GM19397 (cell line): ENCODE measurements around the gene SLCO2A1.

Experiments
- ATAC-seq: cut with Tn5 transposase; IDR thresholded peaks from one replicate; pipeline ENCODE4 v1.9.1; 2021; ENCODE audit warnings: mild to moderate bottlenecking, moderate library complexity; ENCODE audit not compliant: unreplicated experiment

The SLCO2A1 gene

DNA sequence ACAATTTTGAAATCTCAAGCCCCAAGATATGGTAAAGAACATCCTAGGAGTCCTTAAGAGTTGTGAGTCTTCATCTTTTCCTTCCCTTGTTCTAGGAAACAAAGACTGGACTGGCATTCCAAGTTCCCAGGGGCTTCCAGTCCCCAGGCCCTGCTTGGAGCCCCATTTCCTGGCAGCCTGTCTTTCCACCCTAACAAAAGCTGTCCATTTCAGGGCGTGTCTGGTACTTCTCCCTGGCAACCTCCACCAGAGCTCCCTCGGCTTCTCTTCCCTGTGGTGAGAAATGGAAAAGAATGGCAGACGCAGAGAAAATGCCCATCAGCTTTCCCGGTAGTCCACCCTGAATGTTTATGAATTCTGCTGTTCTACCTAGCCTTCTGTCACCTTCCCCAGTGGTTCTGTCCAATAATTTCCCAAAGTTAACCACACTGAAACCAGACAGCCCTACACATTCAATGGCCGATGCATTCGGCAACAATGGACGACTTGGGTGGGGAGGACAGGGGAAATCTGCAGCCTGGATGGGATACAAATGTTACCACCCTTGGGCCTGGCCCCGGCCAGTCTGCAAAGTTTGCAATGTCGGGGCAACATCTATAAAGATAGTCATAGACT lies 140.9 kb downstream of the SLCO2A1 start:
- no peak for ATAC-seq

DNA sequence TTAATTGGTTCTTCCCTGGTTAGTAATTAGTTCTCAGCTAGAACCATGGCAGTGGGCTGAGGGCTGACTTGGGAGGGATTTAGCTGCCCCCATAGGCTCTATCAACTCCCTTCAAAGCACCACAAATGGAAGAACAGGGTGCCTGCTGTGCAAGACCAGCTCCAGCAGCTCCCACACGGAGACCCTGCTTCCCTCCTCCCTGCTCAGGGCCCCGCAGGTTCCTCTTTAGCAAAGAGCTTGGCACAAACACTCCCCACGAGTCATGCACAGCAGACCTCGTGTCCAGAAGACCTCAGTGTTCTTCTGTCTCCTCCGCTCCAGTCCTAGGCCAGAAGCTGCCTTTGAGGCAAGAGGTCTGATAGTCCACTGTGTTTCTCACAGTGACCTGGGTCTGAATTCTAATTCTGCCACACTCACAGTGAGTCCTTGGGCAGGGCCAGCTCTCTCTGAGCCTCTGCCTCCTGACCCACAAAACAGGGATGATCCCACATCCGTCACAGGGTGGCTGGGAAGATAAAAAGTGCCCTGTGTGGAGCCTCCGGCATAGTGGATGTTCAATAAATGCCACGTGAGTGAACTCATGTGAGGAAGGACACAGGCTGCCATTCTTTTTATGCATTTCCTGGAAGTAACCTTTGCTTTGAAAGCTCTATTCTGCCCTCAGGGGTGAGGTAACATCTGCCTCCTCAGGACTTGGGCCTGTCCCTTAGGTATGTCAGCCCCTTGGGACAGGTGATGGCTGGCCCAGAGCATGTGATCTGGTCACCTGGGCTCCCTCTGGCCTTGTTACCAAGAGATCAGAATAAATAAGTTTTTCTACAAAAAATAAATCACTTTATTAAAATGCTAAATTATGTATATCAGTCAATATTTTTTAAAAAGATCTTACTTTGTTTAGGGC lies 141.7 kb downstream of the SLCO2A1 start:
- ATAC-seq: no peak

DNA sequence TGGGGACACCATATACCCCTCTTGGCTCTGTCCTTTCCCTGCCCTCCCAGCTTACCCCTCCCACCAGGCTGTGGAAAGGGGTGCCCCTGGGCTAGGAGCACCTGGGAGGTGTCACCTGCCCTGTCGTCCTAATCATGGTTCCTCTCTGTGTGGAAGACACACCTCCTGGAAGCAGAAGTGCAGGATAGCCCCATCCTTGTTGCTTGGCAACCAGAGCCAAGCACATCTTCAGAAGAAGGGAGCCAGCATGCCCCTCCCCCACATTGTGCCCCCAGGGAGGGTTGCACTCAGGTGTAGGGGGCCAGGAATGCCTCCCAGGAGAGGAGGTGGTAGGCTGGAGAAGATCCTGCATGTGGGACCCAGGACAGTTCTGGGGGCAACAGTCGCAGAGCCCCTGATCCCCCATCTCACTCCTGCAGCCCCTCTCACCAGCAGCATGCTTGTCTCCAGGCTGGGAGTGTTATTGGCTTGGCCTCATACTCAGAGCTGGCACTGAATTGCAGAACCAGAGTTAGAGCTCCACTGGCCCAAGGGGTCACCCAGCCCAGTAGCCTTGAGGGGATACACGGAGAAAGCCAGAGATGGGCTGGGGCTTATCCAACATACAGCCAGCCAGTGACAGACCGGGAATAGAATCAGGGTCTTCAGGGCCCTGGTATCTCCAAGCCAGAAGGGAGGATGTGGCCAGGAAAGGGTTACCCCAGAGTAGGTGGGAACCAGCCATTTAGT lies 142.5 kb downstream of the SLCO2A1 start:
- ATAC-seq: no peak

DNA sequence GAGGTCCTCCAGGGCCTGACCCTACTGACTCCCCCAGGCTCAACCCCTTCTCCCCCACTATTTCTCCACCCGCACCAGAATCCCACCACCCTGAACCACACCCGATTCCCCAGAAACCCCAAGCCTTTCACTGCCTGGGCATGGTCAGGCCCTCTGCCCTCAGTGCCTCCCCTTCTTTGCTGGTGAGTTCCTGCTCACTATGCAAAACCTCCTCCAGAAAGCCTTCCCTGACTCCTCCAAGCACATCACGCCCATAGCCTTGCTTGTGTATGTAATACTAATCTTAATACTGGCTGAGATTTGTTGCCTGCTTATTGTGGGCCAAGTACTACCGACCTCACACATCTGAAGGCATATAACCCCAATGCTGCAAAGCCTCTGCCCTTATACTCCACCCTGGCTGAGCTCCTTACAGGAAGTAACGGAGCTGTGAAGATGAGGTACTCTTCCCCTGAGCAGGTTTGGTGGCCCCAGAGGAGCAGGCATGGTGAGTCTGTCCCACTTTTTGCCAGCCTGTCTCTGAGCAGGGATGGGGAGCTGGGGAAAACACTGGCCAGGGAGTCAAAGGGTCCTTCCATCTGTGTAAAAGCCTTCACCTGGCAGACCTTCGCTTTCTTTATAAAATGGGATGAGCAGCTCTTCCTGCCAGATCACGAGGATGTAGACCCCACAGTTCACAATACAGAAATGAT lies 143.5 kb downstream of the SLCO2A1 start:
- ATAC-seq: no peak

DNA sequence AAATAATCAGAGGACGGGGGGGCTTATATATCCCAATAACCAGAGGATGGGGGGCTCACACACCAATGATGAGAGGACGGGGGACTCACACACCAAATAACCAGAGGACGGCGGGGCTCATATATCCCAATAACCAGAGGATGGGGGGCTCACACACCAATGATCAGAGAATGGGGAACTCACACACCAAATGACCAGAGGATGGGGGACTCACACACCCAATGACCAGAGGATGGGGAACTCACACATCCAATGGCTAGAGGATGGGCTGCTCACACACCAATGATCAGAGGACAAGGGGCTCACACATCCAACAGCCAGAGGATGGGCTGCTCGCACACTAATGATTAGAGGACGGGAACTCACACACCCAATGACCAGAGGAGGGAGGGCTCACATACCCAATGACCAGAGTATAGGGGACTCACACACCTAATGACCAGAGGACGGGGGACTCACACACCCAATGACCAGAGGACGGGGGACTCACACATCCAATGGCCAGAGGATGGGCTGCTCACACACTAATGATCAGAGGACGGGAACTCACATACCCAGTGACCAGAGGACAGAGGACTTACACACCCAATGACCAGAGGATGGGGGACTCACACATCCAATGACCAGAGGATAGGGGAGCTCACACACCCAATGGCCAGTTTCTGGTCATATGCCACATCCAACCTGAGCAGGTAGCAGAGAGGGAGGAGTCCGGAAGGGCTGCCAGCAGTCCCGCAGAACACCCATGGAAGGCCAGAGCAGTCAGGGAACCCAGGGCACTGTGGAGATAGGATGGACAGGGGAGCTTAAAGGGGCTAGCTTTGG lies 144.6 kb downstream of the SLCO2A1 start:
- no peak for ATAC-seq

DNA sequence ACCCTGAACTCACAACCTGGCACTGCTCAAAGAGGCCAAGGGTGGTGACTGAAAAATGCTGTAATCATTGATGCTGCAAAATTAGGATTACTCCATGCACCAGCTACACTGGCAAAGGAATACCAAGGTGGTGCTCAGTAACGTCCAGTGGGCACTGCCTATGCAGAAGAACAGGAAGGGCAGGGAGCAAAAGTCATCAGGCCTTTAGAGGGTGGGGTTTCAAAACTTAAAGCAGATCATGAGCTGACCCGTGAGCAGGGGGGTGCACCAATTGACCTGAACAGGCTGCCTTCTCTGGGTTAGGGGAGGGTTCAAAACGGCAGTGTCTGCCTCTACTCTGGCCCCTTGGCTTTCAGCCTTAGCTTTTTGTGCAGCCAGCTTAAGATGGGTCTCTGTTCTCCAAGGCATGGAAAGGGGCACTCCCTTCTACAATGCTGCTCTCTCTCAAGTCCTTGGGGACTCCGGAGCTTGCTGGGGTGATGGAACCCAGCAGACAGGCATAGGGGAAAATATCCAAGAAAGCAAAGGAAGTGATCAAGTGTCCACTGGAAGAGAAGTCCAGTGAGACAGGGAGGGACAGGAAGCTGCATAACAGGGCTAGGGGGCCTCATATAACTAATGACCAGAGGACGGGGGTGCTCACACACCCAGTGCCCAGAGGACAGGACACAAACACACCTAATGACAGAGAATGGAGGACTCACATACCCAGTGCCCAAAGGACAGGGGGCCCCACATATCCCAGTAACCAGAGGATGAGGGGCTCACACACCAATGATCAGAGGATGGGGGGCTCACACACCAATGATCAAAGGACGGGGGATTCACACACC lies 145.5 kb downstream of the SLCO2A1 start:
- no peak for ATAC-seq

DNA sequence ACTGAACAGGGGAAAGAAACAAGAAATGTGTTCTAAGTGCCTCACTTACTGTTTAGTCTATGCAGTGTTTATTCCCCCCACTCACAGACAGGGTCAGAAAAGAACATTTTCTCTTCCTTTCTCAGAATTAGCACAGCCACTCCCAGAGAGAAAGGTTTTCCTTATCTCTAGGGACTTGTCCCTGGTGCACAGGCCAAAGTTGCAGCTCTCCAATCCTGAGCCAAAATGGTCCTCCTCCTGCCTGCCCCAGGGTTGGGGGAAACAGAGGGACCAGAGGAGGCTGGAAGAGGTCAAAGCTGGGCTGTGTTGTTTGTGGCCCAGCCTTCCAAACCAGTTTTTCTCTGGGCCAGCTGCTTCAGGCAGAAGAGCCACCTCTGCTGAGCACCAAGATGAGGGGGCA lies 146.1 kb downstream of the SLCO2A1 start:
- ATAC-seq: no peak

DNA sequence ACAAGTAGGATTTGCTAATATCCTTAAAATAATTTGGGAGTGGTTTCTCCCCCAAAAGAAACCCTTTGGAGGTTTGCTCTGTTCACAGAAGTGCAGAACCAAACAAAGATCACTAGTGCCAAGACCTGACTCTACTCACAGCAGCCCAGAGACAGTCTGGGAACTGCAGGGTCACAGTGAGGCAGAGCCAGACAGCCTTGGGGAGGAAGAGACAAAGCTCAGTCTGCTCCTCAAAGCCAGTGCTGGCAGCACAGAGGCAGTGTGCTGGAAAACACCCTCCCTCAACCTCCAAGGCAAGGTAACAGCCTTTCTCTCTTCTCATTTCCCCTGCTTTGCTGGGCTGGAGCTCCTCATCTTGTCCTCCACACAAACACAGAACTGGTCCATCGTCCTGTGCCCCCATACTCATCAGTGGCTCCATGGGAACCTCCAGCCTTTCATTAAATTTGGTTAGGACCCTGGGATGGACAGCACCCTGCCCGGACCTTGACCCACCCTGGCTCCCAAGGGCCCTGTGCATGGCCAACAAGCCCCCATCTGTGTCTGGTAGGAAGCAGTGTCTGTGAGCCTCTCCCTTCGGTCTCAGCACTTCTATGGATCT lies 146.6 kb downstream of the SLCO2A1 start:
- ATAC-seq: no peak

DNA sequence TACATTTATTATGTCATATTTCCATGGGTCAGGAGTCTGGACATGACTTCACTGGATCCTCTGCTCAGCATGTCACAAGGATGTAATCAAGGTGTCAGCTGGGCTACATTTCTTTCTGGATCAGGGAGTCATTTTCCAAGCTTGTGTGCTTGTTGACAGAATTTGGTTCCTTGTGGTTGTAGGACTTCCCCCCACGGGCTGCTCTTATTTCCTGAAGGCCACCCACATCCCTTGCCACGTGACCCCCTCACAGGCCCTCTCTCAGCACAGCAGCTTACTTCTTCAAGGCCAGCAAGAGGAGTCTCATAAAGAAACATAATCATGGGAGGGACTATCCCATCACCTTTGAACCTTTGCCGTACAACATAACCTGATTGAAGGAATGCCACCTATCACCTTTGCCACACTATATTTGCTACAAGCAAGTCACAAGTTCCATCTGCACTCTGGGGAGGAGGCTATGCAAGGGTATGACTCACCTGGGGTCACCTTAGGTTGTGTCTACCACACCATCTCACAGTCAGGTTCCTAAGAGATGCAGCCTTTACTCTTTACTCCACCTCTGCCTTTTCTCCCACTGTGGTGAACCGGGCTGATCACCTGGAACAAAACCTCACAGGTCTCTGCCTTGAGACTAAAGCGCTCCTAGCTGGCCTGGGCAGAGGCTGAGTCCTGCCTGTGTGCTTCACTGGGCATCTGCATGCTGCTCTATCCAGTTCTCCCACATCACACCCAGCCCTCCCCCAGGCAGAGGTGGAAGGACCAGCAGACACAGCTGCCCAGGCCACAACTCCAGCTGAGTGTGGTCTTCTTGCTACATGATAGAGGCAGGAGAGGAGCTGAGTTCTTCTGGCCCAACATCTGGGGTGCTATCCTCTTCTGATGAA lies 147.5 kb downstream of the SLCO2A1 start:
- ATAC-seq: no peak

DNA sequence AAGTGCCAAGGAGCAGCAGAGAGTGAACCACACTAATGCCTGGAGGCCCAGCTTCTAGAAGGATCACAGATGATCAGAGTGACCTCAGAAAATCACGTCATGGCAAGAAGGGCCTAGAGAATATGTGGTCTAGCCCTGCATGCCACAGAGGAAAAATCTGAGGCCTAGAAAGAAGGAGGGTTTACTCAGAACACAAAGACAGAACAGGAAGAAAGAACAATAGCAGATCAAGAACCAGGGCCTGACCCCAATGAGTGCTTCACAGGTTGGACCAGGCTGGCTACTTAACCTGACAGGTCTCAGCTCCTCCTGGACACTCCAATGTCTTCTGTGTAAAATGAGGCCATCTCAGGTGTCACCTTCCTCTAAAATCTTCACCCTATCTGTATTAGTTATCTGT lies 148.2 kb downstream of the SLCO2A1 start:
- no peak for ATAC-seq

DNA sequence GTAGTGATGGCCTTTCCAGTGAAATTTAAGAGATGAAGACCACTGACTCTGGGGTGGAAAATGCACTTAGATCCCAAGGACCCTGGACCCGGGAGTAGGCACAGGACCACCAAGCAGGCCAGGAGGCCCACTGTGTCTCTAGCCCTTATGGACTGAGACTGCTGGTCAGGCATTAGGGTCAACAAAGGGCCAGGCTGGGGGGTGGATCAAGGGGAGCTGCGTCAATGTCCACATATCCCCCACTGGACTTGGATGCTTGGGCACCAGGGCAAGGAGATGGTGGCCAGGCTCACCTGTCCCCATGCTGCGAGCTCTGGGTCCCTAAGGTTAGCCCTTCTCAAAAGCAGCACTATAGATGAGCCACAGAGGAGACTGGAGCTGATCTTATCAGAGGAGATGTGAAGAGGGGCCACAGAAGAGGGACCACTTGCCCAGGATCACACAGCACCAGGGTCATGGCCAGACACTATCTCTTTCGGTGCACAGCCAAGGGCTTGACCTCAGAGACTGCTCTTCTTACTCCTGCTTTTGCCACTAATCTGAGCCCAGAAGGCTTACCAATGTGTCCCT lies 148.8 kb downstream of the SLCO2A1 start:
- no peak for ATAC-seq

DNA sequence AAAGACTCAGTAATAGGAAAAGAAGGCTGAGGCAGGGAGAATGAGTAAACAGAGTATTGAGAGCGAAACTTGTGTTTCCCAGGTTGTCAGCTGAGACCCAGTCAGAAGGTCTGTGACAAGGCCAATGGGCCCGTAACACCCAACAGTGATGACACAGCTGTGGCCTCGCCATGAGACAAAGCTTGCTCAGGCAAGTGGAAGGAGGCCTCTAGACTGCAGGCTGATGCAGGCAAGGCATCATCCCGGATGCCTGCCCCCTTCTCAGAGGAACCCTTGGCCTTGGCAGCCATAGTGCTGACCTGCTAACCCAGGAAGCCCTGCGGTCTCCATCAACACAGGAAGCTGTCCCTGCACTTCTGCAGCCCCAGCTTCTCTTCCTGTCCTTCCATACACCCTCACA lies 149.4 kb downstream of the SLCO2A1 start:
- no peak for ATAC-seq

DNA sequence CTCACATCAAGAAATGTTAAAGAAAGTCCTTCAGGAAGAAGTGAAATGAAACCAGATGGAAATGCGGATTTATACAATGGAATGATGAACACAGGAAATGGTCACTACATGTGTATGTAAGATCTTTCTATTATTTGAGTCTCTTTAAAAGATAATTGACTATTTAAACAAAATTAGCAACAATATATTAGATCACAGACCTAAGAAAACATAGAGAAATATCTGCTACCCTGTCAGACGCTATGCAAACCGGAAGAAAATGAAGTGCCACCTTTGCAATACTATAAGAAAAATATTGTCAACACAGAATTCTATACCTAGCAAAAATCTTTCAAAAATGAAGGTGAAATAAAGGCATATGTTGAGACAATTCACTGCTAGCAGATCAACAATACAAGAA lies 151.2 kb downstream of the SLCO2A1 start:
- ATAC-seq: no peak
